Transverse colon (tissue), 3 donors: ENCODE data around the gene TSPO2.

Source experiments
- CTCF ChIP-seq, 5 experiments: fragments of 200-600 bp in 3 of 5; fragments of 450-650 bp in 2 of 5; sonication (generic) in 3 of 5; IDR thresholded peaks; 1 replicate in 2 of 5; 2 replicates in 3 of 5; pipeline ENCODE4 v1.5.1; 2016 to 2017; ENCODE audit warnings: antibody characterized with exemption in 5 of 5, inconsistent platforms in 3 of 5, mild to moderate bottlenecking in 2 of 5, moderate library complexity in 1 of 5
- POLR2A ChIP-seq: fragments of 450-650 bp; IDR thresholded peaks from one replicate; pipeline ENCODE4 v1.6.1; 2016; ENCODE audit warnings: antibody characterized with exemption, mild to moderate bottlenecking, moderate library complexity

- TF ChIP-seq POLR2A (no peak), CTCF (IDR thresholded peaks at IDR 0.05) (no peak)
Observed at GRCh38 chr6:41073968-41074691, 31.9 kb downstream of the TSPO2 start.
